IPS-NIHi7 (cell line): Measurements from ENCODE around the gene SPRED1.

Source experiments
- DNase-seq: peaks from one replicate; pipeline ENCODE4 v3.0.0; 2012; ENCODE audit warnings: mixed read lengths; ENCODE audit errors: extremely low spot score

The SPRED1 gene

DNA sequence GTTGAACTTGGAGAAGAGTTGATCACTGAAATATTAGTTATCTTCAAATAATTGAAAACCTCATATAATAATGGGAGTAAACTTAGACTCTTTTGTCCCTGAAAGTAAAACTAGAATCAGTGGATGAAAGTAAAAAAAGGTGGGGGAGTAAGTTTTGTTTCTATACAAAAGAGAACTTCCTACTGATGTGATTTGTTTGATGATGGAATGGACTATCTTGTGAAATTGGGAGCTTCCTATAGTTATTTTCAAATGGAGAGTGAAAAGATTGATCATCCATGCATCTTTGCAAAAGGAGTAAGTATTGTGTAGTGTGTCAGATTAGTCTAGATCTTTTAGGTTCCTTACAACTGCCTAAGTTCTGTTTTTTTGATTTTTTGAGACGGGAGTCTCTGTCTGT, 28.4 kb downstream of the SPRED1 start:
- no peak for DNase-seq

DNA sequence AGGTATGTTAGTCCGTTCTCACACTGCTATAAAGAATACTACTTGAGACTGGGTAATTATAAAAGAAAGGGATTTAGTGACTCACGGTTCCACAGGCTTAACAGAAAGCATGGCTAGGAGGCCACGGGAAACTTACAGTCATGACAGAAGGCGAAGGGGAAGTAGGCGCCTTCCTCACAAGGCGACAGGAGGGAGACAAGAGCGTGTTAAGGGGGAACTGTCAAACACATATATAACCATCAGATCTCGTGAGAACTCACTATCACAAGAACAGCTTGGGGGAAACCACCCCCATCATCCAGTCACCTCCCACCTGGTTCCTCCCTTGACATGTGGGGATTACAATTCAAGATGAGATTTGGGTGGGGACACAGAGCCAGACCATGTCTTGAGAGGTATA, 30.4 kb downstream of the SPRED1 start:
- DNase-seq, result no peak

DNA sequence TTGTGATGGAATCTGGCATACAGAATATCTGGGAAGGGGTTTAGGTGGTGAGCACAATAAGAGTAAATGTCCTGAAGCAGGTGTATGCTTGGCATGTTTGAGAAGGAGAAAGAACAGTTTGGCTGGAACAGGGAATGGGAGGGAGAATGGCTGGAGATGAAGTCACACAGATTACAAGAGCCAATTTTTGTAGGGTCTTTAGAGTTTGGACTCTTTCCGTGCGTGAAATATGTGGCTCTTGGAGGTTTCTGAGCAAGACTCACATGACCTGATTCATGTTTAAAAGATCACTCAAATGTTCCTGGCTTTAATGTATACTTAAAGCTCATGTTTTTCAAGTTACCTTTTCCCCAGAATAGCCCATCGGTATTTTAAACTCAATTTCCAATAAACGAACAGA, 32.8 kb downstream of the SPRED1 start:
- no peak for DNase-seq

DNA sequence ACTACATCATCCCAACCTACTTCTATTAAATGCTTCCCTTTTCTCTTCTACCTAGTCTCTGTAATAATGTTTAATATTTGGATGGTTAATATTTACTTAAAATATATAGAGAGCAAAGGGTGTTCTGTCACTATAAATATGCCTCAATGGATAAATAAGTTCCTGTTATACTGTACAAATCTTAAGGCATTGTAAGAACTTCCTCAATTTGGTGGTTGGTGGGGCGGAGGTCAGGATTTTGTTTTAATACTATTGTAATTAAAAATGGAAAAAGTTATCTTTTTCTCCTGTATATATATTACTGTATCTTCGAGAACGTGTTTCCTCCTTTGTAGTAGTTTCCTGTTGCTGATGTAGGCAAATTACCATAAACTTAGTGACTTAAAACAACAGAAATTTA, 41.5 kb downstream of the SPRED1 start:
- no peak for DNase-seq

DNA sequence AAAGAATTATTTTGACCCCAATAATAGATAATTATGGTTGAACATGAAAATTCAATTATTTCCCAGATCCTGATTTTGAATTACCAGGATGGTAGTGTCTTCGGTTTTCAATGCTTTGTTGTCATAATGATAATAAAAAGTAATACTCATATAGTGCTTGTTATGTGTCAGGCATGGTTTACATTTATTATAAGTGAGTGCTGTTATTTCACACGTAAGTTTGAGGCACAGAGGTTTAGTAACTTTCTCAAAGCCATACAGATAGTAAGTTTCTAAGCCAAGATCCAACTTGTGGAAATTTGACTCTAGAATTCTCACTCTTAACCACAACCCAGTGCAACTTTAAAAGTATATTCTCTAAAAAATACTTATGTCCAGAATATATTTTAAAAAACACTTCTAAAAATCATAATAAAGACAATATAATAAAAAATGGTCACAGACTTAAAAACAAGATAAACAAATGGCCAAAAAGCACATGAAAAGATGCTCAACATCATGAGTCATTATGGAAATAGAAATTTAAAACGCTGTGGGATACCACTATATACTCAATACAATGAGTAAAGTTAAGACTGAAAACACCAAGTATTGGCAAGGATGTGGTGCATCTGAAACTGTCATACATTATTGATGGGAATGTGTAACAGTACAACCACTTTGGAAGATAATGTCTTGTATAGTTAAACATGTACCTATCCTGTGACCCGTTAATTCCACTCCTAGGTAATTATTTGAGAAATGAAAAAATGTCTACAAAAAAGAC, 45.2 kb downstream of the SPRED1 start:
- no peak for DNase-seq

DNA sequence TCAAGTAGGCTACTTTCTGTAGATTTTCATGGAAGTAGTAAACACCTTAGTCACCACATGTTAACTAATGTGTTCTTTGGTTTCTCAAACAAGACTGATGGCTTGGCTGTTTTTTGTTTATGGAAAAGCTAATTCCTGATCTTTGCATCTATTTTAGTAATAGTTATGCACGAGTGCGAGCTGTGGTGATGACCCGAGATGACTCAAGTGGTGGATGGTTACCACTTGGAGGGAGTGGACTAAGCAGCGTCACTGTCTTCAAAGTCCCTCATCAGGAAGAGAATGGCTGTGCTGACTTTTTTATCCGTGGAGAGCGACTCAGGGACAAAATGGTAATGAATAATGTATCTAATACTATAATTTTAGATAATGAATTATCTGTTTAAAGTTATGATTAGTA, 46.6 kb downstream of the SPRED1 start:
- no peak for DNase-seq

DNA sequence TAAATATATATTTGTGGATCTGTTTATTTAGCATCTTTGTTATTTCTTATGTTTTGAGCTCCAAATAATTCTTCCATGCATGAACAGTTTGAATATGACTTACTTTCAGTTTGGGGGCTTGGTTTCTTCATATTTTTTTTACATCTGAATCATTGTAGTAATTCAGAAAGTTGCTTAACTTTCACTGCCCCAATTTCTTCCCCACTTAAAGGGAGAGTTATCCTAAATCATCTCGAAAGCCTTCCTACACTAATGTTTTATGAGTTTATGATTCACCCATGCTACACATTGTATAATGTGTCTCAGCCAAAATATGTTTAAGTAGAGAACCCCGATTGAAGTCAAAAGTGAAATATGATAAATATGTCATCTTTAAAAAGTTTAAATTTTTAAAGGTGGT, 47.8 kb downstream of the SPRED1 start:
- DNase-seq, result no peak

DNA sequence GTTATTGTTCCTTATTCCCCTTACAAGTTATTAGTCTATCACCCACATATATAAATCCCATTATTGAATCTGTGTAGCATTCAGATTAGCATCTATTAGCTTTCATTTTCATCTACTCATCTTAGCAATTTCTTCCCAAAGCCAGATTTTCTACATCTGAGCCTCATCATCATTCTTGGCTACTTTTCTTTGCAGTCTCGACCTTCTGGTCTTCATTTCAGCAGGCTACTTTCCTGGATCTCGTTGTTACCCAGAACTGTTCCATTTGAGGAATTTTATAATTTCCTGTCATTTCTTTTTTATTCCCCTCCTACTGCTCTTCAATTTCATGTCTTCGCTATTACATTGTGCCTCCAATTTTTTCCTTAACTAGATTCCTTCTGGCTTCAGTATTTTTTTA, 51.8 kb downstream of the SPRED1 start:
- no peak for DNase-seq

DNA sequence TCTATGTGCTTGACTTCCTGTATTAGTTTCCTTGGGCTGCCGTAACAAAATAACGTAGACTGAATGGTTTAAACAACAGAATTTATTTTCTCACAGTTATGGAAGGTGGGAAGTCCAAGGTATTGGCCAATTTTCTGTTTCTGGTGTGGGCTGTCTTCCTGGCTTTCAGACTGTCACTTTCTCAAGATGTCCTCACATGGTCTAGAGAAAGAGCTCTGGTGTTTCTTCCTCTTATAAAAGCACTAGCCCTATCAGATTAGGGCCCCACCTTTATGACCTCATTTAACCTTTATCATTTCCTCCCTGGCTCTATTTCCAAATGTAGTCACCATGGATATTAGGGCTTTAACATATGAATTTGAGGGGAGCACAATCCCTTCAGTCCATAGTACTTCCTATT, 54.6 kb downstream of the SPRED1 start:
- DNase-seq, result no peak

DNA sequence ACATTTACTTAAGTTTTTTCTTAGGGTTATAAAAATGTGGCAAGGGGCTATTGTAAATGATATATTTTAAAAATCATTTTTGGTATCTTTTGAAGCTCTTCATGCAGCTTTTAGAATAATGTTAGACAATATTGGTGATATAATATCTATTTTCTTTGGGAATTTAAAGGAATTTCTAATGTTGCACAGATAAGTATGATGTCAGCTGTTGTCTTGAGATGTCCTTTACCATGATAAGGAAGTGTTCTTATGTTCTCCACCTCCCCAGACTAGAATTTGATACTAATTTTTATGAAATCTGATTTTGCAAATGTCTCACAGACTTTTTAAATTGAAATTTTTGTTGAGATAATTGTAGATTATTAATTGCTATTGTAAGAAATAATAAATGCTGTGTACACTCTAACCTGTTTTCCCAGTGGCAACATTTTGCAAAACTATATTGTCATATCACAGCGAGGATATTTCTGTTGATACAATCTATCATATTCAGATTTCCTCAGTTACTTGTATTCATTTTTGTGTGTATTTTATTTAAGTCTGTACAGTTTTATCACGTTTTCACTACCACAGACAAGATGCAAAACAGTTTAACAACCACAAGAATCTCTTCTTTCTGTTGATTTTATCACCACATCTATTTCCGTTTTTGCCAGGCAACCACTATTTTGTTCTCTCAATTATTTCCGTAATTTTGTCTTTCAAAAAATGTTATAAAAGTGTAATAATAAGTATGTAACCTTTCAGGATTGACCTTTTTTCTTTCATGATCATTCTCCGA, 55.4 kb downstream of the SPRED1 start:
- DNase-seq, result no peak

DNA sequence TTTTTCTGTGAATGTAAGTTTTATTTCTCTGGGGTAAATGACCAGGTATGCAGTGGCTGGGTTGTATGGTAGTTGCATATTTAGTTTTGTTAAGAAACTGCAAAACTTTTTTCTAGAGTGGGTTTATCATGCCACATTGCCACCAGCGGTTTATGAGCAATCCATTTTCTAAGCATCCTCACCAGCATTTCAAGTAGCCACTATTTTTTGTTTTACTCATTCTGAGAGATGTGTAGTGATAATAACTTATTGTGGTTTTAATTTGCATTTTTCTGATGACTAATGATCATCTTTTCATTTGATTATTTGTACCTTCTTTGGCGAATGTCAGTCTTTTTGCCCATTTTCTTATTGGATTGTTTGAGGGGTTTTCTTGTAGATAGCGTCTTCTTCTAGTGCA, 56.2 kb downstream of the SPRED1 start:
- no peak for DNase-seq

DNA sequence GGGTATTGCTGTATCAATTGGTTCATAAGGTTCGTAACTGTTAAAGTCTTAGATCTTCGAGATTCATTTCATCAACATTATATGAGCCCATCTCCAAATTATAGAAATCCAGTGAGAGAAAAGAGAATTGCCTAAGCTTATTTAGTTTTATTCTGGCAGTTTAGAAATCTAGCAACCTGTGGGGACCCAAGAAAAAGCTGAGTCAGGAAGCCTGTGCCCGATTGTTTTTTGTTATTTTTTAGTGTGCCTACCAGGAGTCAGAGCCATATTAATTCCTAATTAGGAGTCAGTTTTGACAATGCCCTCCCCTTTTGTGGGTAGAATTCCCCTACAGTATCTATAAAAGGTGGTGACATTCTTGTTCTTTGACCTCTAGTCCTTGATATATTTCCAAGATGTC, 59.6 kb downstream of the SPRED1 start:
- DNase-seq, result no peak

DNA sequence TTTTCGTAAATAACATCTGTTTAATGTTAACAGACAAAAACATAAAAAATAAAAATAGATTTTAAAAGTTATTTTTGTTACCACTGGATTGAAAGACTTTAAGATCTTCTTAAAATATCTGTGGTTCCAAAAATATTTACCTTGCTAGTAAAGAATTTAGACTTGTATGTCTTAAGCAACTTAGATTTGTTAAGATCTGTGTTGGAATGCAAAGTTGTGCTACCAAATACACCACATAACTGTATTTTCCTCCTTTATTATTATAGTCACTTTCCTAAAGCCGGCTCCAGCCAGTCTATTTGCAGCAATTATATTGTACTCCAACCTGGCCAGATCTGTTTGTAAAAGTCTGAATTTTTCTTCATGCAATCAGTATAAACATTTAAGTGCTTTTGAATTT, 63.7 kb downstream of the SPRED1 start:
- DNase-seq, result no peak

DNA sequence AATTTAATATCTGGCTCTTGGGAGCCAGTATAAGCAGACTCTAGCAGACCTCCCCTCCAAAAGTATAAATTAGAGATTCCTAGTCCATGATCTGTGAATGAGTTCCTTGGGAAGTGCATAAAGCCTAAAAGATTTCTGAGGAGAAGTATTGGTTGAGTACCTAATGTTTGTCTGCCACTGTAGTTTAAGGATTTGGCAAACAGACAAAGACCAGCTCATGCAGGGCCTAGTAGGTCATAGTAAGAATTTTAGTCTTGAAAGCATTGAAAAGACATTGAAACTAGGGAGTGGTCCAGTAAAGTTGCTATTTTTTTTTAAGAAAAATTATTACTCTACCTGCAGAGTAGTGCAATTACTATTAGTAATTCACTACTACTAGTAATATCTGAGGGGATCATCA, 67.5 kb downstream of the SPRED1 start:
- no peak for DNase-seq

DNA sequence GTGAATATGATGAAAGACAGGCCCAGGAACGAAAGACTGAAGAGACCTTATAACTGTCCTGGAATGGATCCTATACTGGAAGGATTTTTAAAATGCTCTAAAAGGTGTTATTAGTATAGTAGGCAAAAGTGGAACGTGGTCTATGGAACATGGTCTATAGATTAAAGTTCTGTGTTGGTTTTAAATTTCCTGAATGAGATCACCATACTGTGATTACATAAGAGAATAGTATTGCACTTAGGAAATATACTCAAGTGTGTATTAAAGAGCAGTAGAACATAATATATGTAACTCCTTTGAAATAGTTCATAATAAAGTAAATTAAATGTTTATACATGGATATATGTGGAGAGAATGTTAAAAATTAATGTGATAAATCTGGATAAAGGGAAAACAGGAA, 68.2 kb downstream of the SPRED1 start:
- DNase-seq, result no peak

DNA sequence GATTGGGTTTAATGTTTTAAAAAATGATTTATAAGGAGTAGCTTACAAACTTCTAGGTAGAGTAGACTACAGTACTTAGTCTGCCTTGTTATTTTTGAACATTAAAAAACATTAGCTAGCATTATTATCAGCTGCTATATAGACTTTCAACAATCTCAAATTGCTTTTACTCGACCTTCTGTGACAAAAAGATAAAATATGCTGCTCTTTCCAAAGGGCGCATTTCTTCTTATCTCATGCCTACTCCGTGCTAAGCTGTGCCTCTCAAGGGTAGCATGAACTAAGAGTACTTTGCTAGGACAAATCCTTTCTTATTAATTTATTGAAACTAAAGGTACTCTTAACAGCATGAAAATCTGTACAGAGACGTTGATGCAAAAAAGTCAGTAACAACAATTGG, 71.3 kb downstream of the SPRED1 start:
- no peak for DNase-seq

DNA sequence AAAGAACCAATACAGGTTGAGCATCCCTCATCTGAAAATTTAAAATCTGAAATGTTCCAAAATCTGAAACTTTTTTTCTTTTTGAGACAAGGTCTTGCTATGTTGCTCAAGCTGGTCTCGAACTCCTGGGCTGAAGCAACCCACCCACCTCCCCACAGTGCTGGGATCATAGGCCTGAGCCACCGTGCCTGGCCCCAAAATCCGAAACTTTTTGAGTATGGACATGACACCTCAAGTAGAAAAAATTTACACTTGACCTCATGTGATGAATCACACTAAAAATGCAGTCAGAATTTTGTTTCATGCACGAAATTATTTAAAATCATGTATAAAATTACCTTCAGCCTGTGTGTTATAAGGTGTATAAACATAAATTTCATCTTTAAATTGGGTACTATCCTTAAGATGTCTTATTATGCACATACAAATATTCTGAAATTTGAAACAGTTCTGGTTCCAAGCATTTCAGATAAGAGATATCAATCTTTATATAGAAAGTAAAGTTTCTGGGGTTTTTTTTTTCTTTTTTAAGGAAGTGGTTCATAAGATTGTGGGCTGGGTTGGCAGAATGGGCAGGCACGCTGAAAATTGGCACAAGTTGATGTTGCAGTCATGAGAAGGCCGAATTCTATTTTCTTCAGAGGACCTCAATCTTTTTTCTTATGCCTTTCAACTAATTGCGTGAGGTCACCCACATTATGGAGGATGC, 72.5 kb downstream of the SPRED1 start:
- no peak for DNase-seq

DNA sequence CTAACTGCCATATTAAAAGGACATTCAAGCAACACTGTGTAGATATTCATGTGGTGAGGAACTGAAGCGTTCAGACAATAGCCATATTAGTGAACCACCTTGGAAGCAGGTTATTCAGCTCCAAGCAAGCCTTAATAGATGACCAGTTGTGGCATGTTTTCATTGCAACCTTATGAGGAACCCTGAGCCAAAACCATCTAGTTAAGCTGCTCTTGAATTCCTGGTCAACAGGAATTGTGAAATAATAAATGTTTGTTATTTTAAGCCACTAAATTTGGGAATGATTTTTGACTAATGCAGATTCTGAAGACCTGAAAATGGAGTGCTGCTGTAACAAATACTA, 73.0 kb downstream of the SPRED1 start:
- no peak for DNase-seq

DNA sequence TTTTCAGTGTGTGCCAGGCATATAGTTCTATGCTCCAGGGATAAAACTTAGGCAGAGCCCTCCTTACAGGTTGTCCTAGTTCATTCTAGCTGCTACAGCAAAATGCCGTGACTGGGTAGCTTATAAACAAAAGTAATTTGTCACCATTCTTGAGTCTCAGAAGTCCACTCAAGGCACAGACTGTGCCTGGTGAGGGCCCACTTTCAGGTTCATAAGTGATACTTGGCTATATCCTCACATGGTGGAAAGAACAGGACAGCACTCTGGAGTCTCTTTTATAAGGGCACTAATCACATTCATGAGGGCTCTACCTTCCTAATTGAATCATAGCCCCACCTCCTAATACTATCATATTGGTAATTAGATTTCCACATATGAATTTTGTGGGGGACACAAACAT, 80.1 kb downstream of the SPRED1 start:
- DNase-seq, result no peak

DNA sequence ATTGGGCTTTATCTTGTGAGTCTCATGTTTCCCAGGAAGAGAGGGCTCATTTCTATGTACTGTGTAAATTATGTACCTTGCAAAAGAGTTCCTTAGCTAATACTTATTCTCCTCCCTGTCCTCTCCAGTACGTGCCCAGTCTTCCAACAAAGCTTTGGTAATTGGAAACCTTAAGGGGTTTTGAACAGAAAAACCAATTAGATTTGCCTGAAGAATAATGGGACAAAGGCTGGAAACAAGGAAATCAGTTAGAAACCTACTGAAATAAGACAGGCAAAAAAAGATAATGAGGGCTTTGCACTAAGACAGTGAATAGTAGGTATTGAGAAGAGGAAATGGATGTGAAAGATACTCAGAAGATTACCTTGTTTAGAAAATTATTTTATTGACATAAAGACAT, 82.5 kb downstream of the SPRED1 start:
- no peak for DNase-seq

DNA sequence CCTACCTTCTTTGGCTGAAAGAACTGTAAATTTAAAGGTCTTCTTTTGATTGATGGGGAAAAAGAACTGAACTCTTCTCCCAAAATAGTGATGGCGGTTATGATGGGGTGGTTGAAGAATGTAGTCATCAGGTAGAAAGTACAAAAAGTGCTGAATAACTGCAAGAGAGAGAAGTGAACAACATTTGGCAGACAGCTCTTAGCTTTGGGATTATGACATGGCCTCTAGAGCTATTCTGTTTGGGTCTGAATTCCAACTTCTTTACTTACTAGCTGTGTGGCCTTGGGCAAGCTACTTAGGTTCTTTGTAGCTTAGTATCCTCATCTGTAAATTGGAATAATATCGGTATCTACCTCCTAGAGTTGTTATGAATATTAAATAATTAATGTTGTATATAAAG, 91.7 kb downstream of the SPRED1 start:
- no peak for DNase-seq

DNA sequence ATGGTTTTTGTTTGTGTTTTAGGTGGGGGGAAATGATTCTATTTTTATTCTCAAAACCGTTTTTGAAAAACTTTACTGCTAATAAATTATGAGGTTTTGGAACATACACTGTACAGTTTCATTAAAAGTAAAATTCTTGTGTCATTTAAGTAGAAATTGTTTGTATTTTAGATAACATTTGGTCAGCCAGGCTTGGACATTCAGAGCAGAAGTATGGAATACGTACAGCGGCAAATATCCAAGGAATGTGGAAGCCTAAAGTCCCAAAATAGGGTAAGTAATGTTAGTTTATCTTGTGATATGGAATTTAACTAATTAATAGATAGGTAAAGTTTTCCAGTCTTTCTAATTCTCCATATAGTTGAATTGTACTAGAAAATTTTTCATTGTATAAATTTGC, 96.6 kb downstream of the SPRED1 start:
- no peak for DNase-seq

DNA sequence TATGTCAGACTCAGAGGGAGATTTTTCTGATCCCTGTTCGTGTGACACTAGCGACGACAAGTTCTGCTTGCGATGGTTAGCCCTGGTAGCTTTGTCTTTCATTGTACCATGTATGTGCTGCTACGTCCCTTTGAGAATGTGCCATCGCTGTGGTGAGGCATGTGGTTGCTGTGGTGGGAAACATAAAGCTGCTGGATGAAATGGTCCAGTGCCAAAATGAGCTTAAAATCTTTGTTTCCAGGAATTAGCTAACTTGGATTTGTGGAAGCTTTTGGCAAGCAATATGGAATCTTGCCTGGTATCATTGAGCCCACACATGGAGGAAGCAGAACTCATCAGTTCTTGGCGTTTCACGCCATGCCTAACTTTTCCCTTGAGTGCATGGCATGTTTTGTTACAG, 98.8 kb downstream of the SPRED1 start:
- DNase-seq, result no peak
